Measurements from ENCODE around the gene CAMTA2. TPM values are rescaled to one million over a fixed set of nuclear protein-coding genes. Genes with fewer than 3 reads are reported as not detected.

Gene CAMTA2
- total RNA-seq, 1 donor from 2014 or later = 17.7 TPM

- DNase-seq (ENCODE audit: low spot score) (no peak), ATAC-seq (no peak)
Measured at GRCh38 chr17:4969047-4969550, 18.4 kb downstream of the CAMTA2 start.

DNA sequence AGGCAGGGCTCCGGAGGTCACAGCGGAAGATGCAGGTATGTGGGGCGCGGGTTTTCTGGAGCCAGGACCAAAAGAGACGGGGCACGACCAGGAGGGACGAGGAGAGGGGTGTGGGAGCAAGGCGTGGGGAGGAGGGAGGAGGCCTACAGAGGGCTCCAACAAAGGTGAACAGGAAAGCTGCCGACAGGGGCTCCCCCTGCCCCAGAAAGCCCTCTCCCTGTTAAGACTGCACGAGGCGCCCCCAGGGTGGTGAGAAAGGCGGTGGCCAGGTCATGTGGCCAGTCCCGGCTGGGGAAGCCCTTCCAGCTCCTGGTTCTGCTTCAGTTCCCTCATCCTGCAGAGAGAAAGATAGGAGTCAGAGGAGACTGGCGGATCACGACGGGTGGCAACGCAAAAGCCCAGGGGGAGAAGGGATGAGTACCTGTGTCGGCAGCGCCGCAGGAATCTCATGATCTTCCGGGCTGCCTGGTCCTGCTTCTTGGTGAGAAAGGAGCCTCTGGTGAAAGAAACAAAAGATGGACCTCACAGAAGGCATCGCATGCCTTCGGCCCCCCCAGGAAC is 18.9 kb downstream of the CAMTA2 start:
- no peak for ATAC-seq
- no peak for DNase-seq (ENCODE audit: low spot score)

DNA sequence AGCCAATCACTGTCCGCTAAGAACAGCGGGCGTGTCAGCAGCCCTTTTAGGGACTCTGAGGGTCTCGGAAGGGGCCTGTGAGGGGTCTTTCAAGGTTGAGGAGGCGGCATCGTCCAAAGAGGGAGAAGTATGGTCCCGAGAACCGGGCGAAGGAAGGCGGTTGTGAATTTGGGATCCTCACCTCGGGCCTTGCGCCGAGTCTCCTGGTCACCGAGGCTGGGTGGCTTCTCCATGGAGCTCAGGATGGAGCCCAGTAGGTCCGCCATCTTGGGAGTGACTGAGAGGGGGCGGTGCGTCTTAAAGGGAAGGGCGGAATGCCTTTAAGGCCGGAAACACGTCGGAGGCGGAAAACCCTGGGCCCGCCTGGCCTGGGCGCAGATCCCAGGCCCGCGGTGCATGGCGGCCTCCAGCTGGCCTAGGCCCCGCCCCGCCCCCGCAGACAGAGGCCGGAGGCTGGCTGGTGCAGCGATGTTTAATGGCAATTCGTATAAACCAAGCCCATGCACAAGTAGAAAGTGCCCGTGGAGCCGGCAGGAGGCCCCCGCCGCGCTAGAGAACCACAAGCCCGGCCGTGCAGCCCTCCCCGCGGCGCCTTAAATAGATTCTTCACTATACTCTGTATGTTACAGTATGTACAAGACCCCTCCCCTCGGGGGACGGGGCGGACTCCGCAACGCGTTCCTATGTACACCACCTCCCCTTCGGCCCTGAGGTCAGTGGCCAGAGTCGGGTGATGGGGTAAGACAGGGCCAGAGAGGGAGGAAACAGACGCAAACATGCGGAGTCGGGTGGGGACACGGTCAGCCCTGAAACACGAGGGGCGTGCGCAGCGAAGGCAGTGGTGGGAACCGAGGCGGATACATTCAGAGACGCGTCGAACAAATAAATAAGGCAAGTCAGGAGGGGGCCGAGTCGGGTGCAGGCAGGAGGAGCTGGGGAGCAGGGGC is 19.7 kb downstream of the CAMTA2 start, which contains the start of gene SPAG7:
TSS of gene SPAG7 (minus strand) at position 279 of the 947 bp plus-strand sequence. CDS start at position 266, 13 bp downstream.
- ATAC-seq (peak; percentile 77), DNase-seq (ENCODE audit: low spot score) (peak; percentile 97)

- peak; percentile 77 for ATAC-seq
- DNase-seq (ENCODE audit: low spot score) = peak; percentile 99
Measured at GRCh38 chr17:4966844-4967538, 20.5 kb downstream of the CAMTA2 start.

GRCh38 chr17:4965311-4965986 is 22.0 kb downstream of the CAMTA2 start:
- no peak for DNase-seq (ENCODE audit: low spot score)
- ATAC-seq = no peak

GRCh38 chr17:4960279-4960922 is 27.1 kb downstream of the CAMTA2 start:
- ATAC-seq = no peak
- DNase-seq (ENCODE audit: low spot score) = no peak

GRCh38 chr17:4959261-4959965 is 28.1 kb downstream of the CAMTA2 start:
- no peak for DNase-seq (ENCODE audit: low spot score)

DNA sequence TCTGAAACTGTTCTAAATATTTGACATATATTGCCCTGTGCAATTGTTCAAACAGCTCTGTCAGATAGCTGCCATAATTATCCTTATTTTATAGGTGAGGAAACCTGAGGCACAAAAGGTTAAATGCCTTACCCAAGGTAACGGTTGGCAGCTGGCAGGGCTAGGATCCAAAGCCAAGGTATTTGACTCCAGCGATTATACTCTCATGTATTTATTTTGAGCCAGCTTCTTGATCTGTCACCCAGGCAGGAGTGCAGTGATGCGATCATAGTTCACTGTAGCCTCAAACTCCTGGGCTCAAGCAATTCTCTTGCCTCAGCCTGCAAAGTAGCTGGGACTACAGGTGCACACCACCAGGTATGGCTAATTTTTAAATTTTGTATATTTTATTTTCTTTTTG is 29.4 kb downstream of the CAMTA2 start:
- peak; percentile 75 for DNase-seq (ENCODE audit: low spot score)
- peak; percentile 91 for ATAC-seq

More at GRCh38 chr17:4959261-4959965, 28.1 kb downstream of the CAMTA2 start:
- ATAC-seq = peak; percentile 22

- no peak for ATAC-seq
- DNase-seq (ENCODE audit: low spot score) = no peak
Measured at GRCh38 chr17:4956493-4957061, 30.9 kb downstream of the CAMTA2 start.

- no peak for ATAC-seq
- DNase-seq (ENCODE audit: low spot score) = no peak
Measured at GRCh38 chr17:4955091-4955490, 32.4 kb downstream of the CAMTA2 start.

DNA sequence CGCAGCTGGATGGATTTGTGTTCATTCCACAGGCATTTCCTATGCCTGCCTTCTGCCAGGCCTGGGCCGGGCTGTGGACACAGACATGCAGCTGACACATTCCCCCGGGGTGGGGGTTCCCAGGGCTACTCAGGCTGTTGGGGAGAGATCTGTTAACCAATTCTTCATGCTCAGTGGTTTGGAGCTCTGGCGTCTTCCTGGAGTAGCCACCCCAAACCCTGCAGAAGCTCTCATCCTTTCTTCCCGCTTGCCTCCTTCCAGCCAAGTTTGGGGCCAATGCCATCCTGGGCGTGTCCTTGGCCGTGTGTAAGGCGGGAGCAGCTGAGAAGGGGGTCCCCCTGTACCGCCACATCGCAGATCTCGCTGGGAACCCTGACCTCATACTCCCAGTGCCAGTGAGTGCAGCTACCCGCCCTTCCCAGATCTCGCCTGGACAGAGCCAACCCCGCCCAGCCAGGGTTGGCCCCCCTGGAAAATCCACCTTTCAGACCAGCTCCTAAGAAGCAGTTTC is 34.0 kb downstream of the CAMTA2 start:
- ATAC-seq (no peak), DNase-seq (ENCODE audit: low spot score) (no peak)

GRCh38 chr17:4951486-4951885 is 36.0 kb downstream of the CAMTA2 start:
- no peak for ATAC-seq
- DNase-seq (ENCODE audit: low spot score) = no peak

DNA sequence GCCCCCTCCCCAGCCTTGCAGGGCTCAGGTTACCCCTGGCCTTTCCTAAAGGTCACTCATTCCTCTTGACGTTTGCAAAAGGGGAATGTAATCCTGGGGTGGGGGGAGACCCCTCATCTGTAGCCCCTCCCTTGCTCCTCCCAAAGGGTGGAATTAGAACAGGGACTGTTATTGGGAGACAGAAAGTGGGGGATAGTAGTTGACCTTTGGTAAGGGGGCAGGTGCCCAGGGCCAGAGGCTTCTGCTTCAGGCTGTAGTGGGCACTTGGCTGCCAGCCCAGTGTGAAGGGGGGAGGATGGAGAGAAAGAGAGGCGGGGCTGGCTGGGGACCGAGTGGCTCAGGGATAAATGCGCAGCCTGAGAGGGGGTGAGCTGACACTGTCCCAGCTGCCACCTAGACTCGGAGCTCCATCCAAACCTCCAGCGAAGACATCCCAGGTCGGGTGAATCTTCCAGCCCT is 36.7 kb downstream of the CAMTA2 start, which contains the start of gene ENO3:
TSS of gene ENO3 (plus strand) at position 374 of the 459 bp plus-strand sequence. CDS start 711 bp downstream, outside the sequence.
- peak; percentile 84 for DNase-seq (ENCODE audit: low spot score)
- ATAC-seq = peak; percentile 7

DNA sequence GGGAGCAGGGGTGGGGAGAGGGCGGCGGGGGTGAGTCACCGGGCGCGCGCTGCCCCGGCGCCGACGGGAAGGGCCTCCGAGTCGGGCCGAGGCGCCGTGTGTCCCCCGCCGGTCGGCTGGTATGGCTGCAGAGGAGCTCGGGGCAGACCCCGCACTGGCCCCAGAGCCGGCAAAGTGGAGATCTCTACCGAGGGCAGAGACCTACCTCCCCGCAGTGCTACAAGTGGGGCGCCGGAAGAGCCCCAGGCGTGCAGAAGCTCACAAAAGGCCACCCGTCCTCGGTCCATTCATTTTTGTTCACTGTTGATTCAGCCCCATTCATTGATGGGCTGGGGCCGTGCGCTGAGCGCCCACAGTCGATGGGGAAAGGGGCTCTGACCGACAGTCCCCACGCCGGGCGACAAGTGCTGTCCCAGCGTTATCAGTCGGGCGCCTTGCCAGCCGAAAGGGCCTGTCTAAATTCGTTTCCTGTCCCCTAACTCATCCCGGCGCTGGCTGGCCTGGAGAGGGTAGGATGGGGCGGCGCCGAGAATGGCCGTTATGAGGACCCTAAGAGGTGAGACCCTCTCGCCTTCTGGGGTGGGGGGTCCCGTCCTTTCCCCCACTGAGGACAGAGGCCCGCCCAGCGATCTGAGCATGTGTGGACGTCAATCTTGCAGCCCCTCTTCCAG is 37.3 kb downstream of the CAMTA2 start:
- ATAC-seq = peak; percentile 9

DNA sequence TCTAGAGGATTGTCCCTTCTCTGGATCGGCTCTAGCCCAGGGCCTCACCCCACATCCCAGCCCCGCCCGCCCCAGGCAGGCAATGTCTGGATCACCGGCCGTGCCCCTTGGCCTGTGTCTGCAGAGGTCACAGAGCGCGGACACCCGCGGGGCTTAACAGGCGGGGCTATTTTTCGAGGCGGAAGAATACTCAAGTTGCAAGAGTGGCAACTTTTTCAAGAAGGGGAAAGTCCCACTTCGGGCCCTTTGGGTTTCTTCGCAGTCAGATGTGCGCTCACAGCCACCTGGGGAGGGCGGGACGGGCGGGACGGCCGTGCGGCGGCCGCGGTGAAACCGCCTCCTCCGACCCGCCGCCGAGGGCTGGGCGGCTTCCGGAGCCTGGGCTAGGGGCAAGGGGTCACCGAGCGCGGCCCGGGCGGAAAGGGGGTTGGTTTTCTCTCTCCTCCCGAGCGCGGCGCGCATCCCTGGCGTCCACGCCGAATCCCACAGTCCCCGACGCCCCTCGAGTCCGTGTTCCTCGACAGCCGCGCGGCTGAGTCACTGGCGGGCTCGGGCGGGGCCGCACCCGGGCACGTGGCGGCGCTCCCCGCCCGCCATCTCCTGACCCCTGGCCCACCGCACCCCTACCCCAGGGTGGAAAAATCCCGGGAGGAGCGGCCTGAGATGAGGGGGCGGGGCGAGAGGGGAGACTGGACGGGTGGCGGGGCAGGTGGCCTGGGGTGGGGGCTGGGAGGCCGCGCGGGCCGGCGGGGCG is 38.0 kb downstream of the CAMTA2 start:
- ATAC-seq (peak; percentile 61), DNase-seq (ENCODE audit: low spot score) (peak; percentile 91)

More for the DNA sequence above, 37.3 kb downstream of the CAMTA2 start:
- DNase-seq (ENCODE audit: low spot score) = peak; percentile 84

GRCh38 chr17:4948931-4949320 is 38.5 kb downstream of the CAMTA2 start:
- DNase-seq (ENCODE audit: low spot score) (peak; percentile 91), ATAC-seq (peak; percentile 65)

Measured in left lobe of liver (tissue), 2 donors.